ENCODE results near the gene NOL3. TPM values are rescaled to one million over a fixed set of nuclear protein-coding genes. Genes with fewer than 3 reads are reported as not detected.

The NOL3 gene
- total and polyA plus RNA-seq, 2 of the 13 experiments (the other 11 are each of a cell fraction or from before 2014, with no cell fraction given), result 5.7 to 20.5 TPM

- TF ChIP-seq ZNF770 (CRISPR knock-in tag; IDR thresholded peaks at IDR 0.05) (peak; percentile 40; the same call in 1 of the 2 replicates), NFKBIZ (CRISPR knock-in tag; IDR thresholded peaks at IDR 0.05) (peak; percentile 75; the same call in 1 of the 2 replicates), MLLT10 (CRISPR knock-in tag; IDR thresholded peaks at IDR 0.05) (no peak), PITX1 (CRISPR knock-in tag; IDR thresholded peaks at IDR 0.05) (peak; percentile 85; the same call in 1 of the 2 replicates), ZNF562 (CRISPR knock-in tag; IDR thresholded peaks at IDR 0.05; ENCODE audit: borderline replicate concordance) (no peak), GABPB1 (CRISPR knock-in tag; IDR thresholded peaks at IDR 0.05) (peak; percentile 71), ZNF644 (CRISPR knock-in tag; IDR thresholded peaks at IDR 0.05; ENCODE audit: low read depth) (peak; percentile 77), ZNF138 (CRISPR knock-in tag; IDR thresholded peaks at IDR 0.05; ENCODE audit: low read depth) (peak; percentile 97), CTCF (CRISPR knock-in tag; IDR thresholded peaks at IDR 0.05) (peak; percentile 99), ZBTB1 (CRISPR knock-in tag; IDR thresholded peaks at IDR 0.05; ENCODE audit: borderline replicate concordance) (0 out of 2 replicates have a peak, but pooled peaks have one; percentile 84), ZNF616 (CRISPR knock-in tag; IDR thresholded peaks at IDR 0.05; ENCODE audit: low read depth) (peak; percentile 73; the same call in 1 of the 2 replicates), ZSCAN20 (CRISPR knock-in tag; IDR thresholded peaks at IDR 0.05; ENCODE audit: borderline replicate concordance) (no peak; the same call in 1 of the 2 replicates), REPIN1 (CRISPR knock-in tag; IDR thresholded peaks at IDR 0.05; ENCODE audit: borderline replicate concordance, low read depth) (peak; percentile 90; the same call in 1 of the 2 replicates), ZFP82 (CRISPR knock-in tag; IDR thresholded peaks at IDR 0.05; ENCODE audit: borderline replicate concordance) (0 out of 2 replicates have a peak, but pooled peaks have one; percentile 77), KDM5B (CRISPR knock-in tag; IDR thresholded peaks at IDR 0.05; ENCODE audit: borderline replicate concordance) (peak; percentile 98), TFDP2 (CRISPR knock-in tag; IDR thresholded peaks at IDR 0.05) (peak; percentile 63; the same call in 1 of the 2 replicates), KLF12 (CRISPR knock-in tag; IDR thresholded peaks at IDR 0.05; ENCODE audit: borderline replicate concordance) (peak; percentile 41; the same call in 1 of the 2 replicates), ZBTB7A (CRISPR knock-in tag; IDR thresholded peaks at IDR 0.05) (peak; percentile 91), ZNF619 (CRISPR knock-in tag; IDR thresholded peaks at IDR 0.05) (0 out of 2 replicates have a peak, but pooled peaks have one; percentile 60), SP2 (CRISPR knock-in tag; IDR thresholded peaks at IDR 0.05) (no peak; the same call in 1 of the 2 replicates), CCAR2 (optimal IDR thresholded peaks at IDR 0.05; ENCODE audit: low read depth, low read length) (no peak)
- TF ChIP-seq, protein P1, sequence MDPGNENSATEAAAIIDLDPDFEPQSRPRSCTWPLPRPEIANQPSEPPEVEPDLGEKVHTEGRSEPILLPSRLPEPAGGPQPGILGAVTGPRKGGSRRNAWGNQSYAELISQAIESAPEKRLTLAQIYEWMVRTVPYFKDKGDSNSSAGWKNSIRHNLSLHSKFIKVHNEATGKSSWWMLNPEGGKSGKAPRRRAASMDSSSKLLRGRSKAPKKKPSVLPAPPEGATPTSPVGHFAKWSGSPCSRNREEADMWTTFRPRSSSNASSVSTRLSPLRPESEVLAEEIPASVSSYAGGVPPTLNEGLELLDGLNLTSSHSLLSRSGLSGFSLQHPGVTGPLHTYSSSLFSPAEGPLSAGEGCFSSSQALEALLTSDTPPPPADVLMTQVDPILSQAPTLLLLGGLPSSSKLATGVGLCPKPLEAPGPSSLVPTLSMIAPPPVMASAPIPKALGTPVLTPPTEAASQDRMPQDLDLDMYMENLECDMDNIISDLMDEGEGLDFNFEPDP (CRISPR knock-in tag; conservative IDR thresholded peaks at IDR 0.05), result no peak
- TF ChIP-seq, protein P2, sequence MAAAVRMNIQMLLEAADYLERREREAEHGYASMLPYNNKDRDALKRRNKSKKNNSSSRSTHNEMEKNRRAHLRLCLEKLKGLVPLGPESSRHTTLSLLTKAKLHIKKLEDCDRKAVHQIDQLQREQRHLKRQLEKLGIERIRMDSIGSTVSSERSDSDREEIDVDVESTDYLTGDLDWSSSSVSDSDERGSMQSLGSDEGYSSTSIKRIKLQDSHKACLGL (CRISPR knock-in tag; IDR thresholded peaks at IDR 0.05), result peak; percentile 97
Measured at GRCh38 chr16:67184995-67185650, 14.8 kb downstream of the NOL3 start (continued).
